GM12878 (cell line): Measurements from ENCODE around the gene ZNF710. TPM values are rescaled to one million over a fixed set of nuclear protein-coding genes. Genes with fewer than 3 reads are reported as not detected.

ENCODE experiments used
- ATAC-seq: fragments of 200-7000 bp; cut with Tn5 transposase; 3 replicates; pipeline ENCODE4 v1.9.1; 2020; ENCODE audit warnings: mild to moderate bottlenecking, moderate library complexity
- BruUV-seq: library from RNA; stranded (reverse); fragments of 400-500 nt; replicated peaks from 2 replicates; lab custom pipeline; 2021; lab: Mats Ljungman, UMichigan
- CTCF ChIA-PET: fragments of 300-600 bp; sonication (Branson Sonifier 250); formaldehyde crosslinking; extraction: SDS; loops from one replicate; lab custom pipeline; 2021; ENCODE audit warnings: inconsistent platforms; lab: Yijun Ruan, JAX
- POLR2A ChIA-PET: fragments of 350-600 bp; formaldehyde crosslinking; extraction: SDS; loops from one replicate; lab custom pipeline; 2021; ENCODE audit warnings: inconsistent platforms; lab: Charles Lee
- RAD21 ChIA-PET: fragments of 300-600 bp; sonication (Branson Sonifier 250); formaldehyde crosslinking; loops from one replicate; lab custom pipeline; 2023; ENCODE audit warnings: antibody characterized with exemption; ENCODE audit not compliant: unreplicated experiment; lab: Charles Lee
- SMC1A ChIA-PET: fragments of 300-600 bp; sonication (Branson Sonifier 250); formaldehyde crosslinking; loops from one replicate; lab custom pipeline; 2023; ENCODE audit not compliant: unreplicated experiment, uncharacterized antibody; lab: Charles Lee
- DNase-seq: peaks from one replicate; pipeline ENCODE4 v3.0.0-alpha.2; 2011; ENCODE audit warnings: low read depth, low spot score
- FAIRE-seq: peaks from 3 replicates; lab custom pipeline; 2011; peaks lifted over from hg19 to GRCh38; lab: Jason Lieb, UNC
- H2AFZ ChIP-seq: 2 replicates; pipeline ENCODE4 v1.6.0; 2011; ENCODE audit warnings: low read depth, low read length, control low read depth; ENCODE audit not compliant: control insufficient read depth
- H3K27ac ChIP-seq: 2 replicates; pipeline ENCODE4 v1.5.1; 2011; ENCODE audit warnings: control low read depth; ENCODE audit not compliant: control insufficient read depth, insufficient read depth
- H3K27me3 ChIP-seq, 2 experiments: replicated peaks in 1 of 2; 2 replicates each; pipeline versions ENCODE4 v1.6.0 to v1.6.1; 2011; ENCODE audit warnings: low read length in 1 of 2; ENCODE audit not compliant: control insufficient read depth in 2 of 2, insufficient read depth in 2 of 2
- H3K36me3 ChIP-seq, 2 experiments: 2 replicates each; pipeline ENCODE4 v1.5.1; 2011; ENCODE audit warnings: low read length in 1 of 2; ENCODE audit not compliant: control insufficient read depth in 2 of 2, insufficient read depth in 2 of 2
- H3K4me1 ChIP-seq: 2 replicates; pipeline ENCODE4 v1.6.1; 2011; ENCODE audit warnings: mild to moderate bottlenecking, low read length, moderate library complexity, mixed read lengths; ENCODE audit not compliant: control insufficient read depth, insufficient read depth
- H3K4me2 ChIP-seq: 2 replicates; pipeline ENCODE4 v1.6.0; 2011; ENCODE audit warnings: control low read depth; ENCODE audit not compliant: control insufficient read depth, insufficient read depth
- H3K4me3 ChIP-seq: fragments of 200-600 bp; sonication (generic); 2 replicates; pipeline ENCODE4 v1.5.1; 2016
- H3K79me2 ChIP-seq: 2 replicates; pipeline ENCODE4 v1.6.0; 2011; ENCODE audit warnings: low read length; ENCODE audit not compliant: control insufficient read depth, insufficient read depth
- H3K9ac ChIP-seq: 2 replicates; pipeline ENCODE4 v1.8.0; 2011; ENCODE audit warnings: low read length, control low read depth, mixed read lengths; ENCODE audit not compliant: control insufficient read depth, insufficient read depth
- H3K9me3 ChIP-seq: replicated peaks from 3 replicates; pipeline ENCODE4 v1.5.1; 2011; ENCODE audit warnings: mild to moderate bottlenecking, low read length; ENCODE audit not compliant: control insufficient read depth, insufficient read depth
- H4K20me1 ChIP-seq: 2 replicates; pipeline ENCODE4 v1.6.0; 2011; ENCODE audit not compliant: control insufficient read depth, insufficient read depth
- CUX1 ChIP-seq: IDR thresholded peaks from 2 replicates; pipeline ENCODE4 v1.6.1; 2012; ENCODE audit warnings: improper control_type of control experiment, low read depth, low read length; ENCODE audit not compliant: insufficient replicate concordance
- E2F4 ChIP-seq: IDR thresholded peaks from 2 replicates; pipeline ENCODE4 v1.6.1; 2012; ENCODE audit warnings: low read depth, low read length, improper control_type of control experiment
- EED ChIP-seq: sonication (generic); IDR thresholded peaks from 2 replicates; pipeline ENCODE4 v1.6.1; 2016; ENCODE audit warnings: antibody characterized with exemption, low read depth
- EGR1 ChIP-seq, 2 experiments: IDR thresholded peaks; 1 replicate in 1 of 2; 2 replicates in 1 of 2; pipeline ENCODE4 v1.6.1; 2011 to 2012; ENCODE audit warnings: low read depth in 2 of 2, low read length in 2 of 2, borderline replicate concordance in 1 of 2, mild to moderate bottlenecking in 1 of 2, moderate library complexity in 1 of 2
- ETV6 ChIP-seq, 2 experiments: fragments of 450-650 bp in 1 of 2; IDR thresholded peaks in 1 of 2; conservative IDR thresholded peaks in 1 of 2; 2 replicates each; pipeline ENCODE4 v1.6.1; 2014; ENCODE audit warnings: antibody characterized with exemption in 1 of 2, borderline replicate concordance in 1 of 2, low read depth in 1 of 2, mild to moderate bottlenecking in 1 of 2, moderate library complexity in 1 of 2
- IKZF2 ChIP-seq, 2 experiments: fragments of 450-650 bp; IDR thresholded peaks; 2 replicates each; pipeline ENCODE4 v1.6.1; 2017; ENCODE audit warnings: mild to moderate bottlenecking in 2 of 2, moderate library complexity in 2 of 2
- KAT2A ChIP-seq: conservative IDR thresholded peaks from 2 replicates; pipeline ENCODE4 v1.6.1; 2011; ENCODE audit warnings: low read depth, low read length; ENCODE audit not compliant: control insufficient read depth
- KDM1A ChIP-seq: fragments of 200-600 bp; sonication (generic); IDR thresholded peaks from 2 replicates; pipeline ENCODE4 v1.6.1; 2016; ENCODE audit warnings: borderline replicate concordance
- MEF2A ChIP-seq: IDR thresholded peaks from 2 replicates; pipeline ENCODE4 v1.6.1; 2011; ENCODE audit warnings: low read depth, mild to moderate bottlenecking, low read length, moderate library complexity; ENCODE audit not compliant: insufficient read depth
- MTA2 ChIP-seq: fragments of 450-650 bp; IDR thresholded peaks from 2 replicates; pipeline ENCODE4 v1.6.1; 2016; ENCODE audit warnings: low read depth, mild to moderate bottlenecking, moderate library complexity
- MYB ChIP-seq: fragments of 150-350 bp; IDR thresholded peaks from 2 replicates; pipeline ENCODE4 v1.6.1; 2014; ENCODE audit warnings: mild to moderate bottlenecking, low read depth, low read length, borderline replicate concordance
- NBN ChIP-seq: fragments of 450-650 bp; IDR thresholded peaks from 2 replicates; pipeline ENCODE4 v1.6.1; 2016
- PAX8 ChIP-seq: fragments of 450-650 bp; IDR thresholded peaks from 2 replicates; pipeline ENCODE4 v1.6.1; 2017; ENCODE audit warnings: mild to moderate bottlenecking, moderate library complexity
- RAD51 ChIP-seq: fragments of 450-650 bp; IDR thresholded peaks from 2 replicates; pipeline ENCODE4 v1.6.1; 2016; ENCODE audit warnings: moderate library complexity, mild to moderate bottlenecking, inconsistent platforms
- RELA ChIP-seq: fragments of 450-650 bp; IDR thresholded peaks from 2 replicates; pipeline ENCODE4 v1.8.0; 2014; ENCODE audit warnings: borderline replicate concordance; ENCODE audit not compliant: partially characterized antibody
- TCF3 ChIP-seq: IDR thresholded peaks from 2 replicates; pipeline ENCODE4 v1.6.1; 2012; ENCODE audit warnings: low read depth, mild to moderate bottlenecking, low read length, borderline replicate concordance; ENCODE audit not compliant: insufficient read depth
- ZNF207 ChIP-seq: fragments of 450-650 bp; IDR thresholded peaks from 2 replicates; pipeline ENCODE4 v1.6.1; 2014; ENCODE audit warnings: antibody characterized with exemption, mild to moderate bottlenecking, borderline replicate concordance
- WGBS: methylation state at CpG from one replicate; pipeline ENCODE4 v1.1.6; 2016; ENCODE audit warnings: low lambda C conversion rate; ENCODE audit not compliant: insufficient replicate concordance, insufficient coverage; ENCODE audit errors: missing lambda C conversion rate; 5-methylcytosine and 5-hydroxymethylcytosine counted together
- in situ Hi-C: fragments of 300-500 bp; cut with MboI; formaldehyde crosslinking; loops from 9 replicates; pipeline ENCODE4 v1.14.3; 2018; ENCODE audit warnings: mixed read lengths
- intact Hi-C: fragments of 100-400 bp; cut with micrococcal nuclease; formaldehyde crosslinking; loops from one replicate; pipeline ENCODE4 v1.14.2; 2022; ENCODE audit not compliant: unreplicated experiment
- polyA plus RNA-seq, 11 experiments: library from polyadenylated mRNA; depleted of rRNA in 4 of 11; unstranded in 6 of 11; stranded (reverse) in 5 of 11; fragments of >200 nt; fragmentation: Nextera tagmentation in 4 of 11; fragmentation: Illumina TruSeq in 1 of 11; extraction: Ambion mirVana in 4 of 11; extraction: Trizol in 1 of 11; gene quantifications; 1 replicate in 1 of 11; 2 replicates in 10 of 11; pipeline versions ENCODE4 v1.2.1 to v1.2.3, GENCODE V29; 2011 to 2016; ENCODE audit warnings: inconsistent platforms in 2 of 11, missing spikeins in 2 of 11, low read depth in 1 of 11
- total RNA-seq, 4 experiments: library from RNA; depleted of rRNA in 3 of 4; stranded (reverse); fragments of >200 nt in 3 of 4; fragmentation: Illumina TruSeq in 1 of 4; extraction: Trizol in 1 of 4; gene quantifications; 2 replicates each; pipeline versions ENCODE4 v1.2.1 to v1.2.3, GENCODE V29; 2013 to 2021

The ZNF710 gene
- total and polyA plus RNA-seq, 10 of the 15 experiments (the other 5 are each of a cell fraction or from before 2014, with no cell fraction given), result 1.4 to 43.5 (median 9.8) TPM

- SMC1A ChIA-PET, result interaction anchor here (0.8 to 20.0 kb wide), 7 partner anchors 11 to 104 kb away, joined by 3 to 224 read pairs (median 12); no protein-coding TSS in a partner anchor
- Histone ChIP-seq H3K9ac (peak overlapping the region; percentile 83), H3K27ac (peak overlapping the region; percentile 85), H3K36me3 (peaks cover 0 to 10% of the 10 kb centered on the region in 2 experiments; a peak in 2 of 4 replicates), H3K27me3 (no peaks in the 10 kb centered on the region), H4K20me1 (no peaks in the 10 kb centered on the region), H3K9me3 (no peaks in the 10 kb centered on the region), H3K4me3 (peak overlapping the region; percentile 79), H3K4me2 (peak overlapping the region; percentile 79), H2AFZ (peak overlapping the region; percentile 47), H3K79me2 (peaks cover 54% of the 10 kb centered on the region), H3K4me1 (peaks cover 29% of the 10 kb centered on the region)
- DNase-seq, result no peak
- no TSS peak for BruUV-seq
- intact Hi-C loops (loop anchor here (2.0 to 5.0 kb wide), 3 partner anchors 36 to 95 kb away; no protein-coding TSS in a partner anchor), in situ Hi-C loops (no loop called here)
- FAIRE-seq, result no peak
- CTCF ChIA-PET, result interaction anchor here (0.9 to 1.9 kb wide), 4 partner anchors 21 to 262 kb away, joined by 3 to 11 read pairs (median 6); no protein-coding TSS in a partner anchor
- RAD21 ChIA-PET, result interaction anchor here (1.7 to 4.1 kb wide), 5 partner anchors 11 to 108 kb away, joined by 6 to 39 read pairs (median 12); partner anchors contain the start of gene AP3S2
- ATAC-seq, result peak; percentile 63
- no peak for TF ChIP-seq E2F4
- peak; percentile 15 for TF ChIP-seq RELA
- no peak for TF ChIP-seq CUX1
- no peak for TF ChIP-seq RAD51
- TF ChIP-seq ZNF207, result 0 out of 2 replicates have a peak, but pooled peaks have one; percentile 48
- no peak for TF ChIP-seq PAX8
- 0 out of 2 replicates have a peak, but pooled peaks have one; percentile 34 for TF ChIP-seq NBN
- peak in 1 of 2 experiments; percentile 10; a peak in 1 of 4 replicates for TF ChIP-seq IKZF2 (IDR thresholded peaks at IDR 0.05)
- TF ChIP-seq TCF3, result 0 out of 2 replicates have a peak, but pooled peaks have one; percentile 14
- TF ChIP-seq EED, result peak; percentile 38
- no peak for TF ChIP-seq EGR1 (IDR thresholded peaks at IDR 0.05; ENCODE audit: borderline replicate concordance in 1 of 2, low read depth in 2 of 2, low read length in 2 of 2)
- TF ChIP-seq ETV6 (conservative IDR thresholded peaks at IDR 0.05 in 1 of 2, IDR thresholded peaks at IDR 0.05 in 1 of 2; ENCODE audit: borderline replicate concordance in 1 of 2, low read depth in 1 of 2), result no peak
- TF ChIP-seq MYB, result no peak
- TF ChIP-seq MEF2A, result no peak
- no peak for TF ChIP-seq MTA2
- TF ChIP-seq KDM1A, result no peak
- TF ChIP-seq KAT2A, result no peak
- POLR2A ChIA-PET, result interaction anchor here (1.0 to 4.1 kb wide), 4 partner anchors 15 to 933 kb away, joined by 3 to 56 read pairs (median 8); partner anchors contain the start of gene UNC45A
- under 1% methylated on average over 25 of the region's 27 CpGs for WGBS
Measured at GRCh38 chr15:90002428-90002844, 1.3 kb downstream of the ZNF710 start.
